T-helper 1 cell (primary cell): Measurements from ENCODE around the gene GPRIN3.

Experiments used
- DNase-seq, 5 donors: peaks; one replicate each; pipeline ENCODE4 v3.0.0-alpha.2; 2012 to 2020
- total RNA-seq, 4 donors: gene quantifications; one replicate each; lab custom pipeline; 2026; lab: John Stamatoyannopoulos, UW

GPRIN3 gene
- 146 to 249 (median 207) reads per million in 4 donors for total RNA-seq

DNA sequence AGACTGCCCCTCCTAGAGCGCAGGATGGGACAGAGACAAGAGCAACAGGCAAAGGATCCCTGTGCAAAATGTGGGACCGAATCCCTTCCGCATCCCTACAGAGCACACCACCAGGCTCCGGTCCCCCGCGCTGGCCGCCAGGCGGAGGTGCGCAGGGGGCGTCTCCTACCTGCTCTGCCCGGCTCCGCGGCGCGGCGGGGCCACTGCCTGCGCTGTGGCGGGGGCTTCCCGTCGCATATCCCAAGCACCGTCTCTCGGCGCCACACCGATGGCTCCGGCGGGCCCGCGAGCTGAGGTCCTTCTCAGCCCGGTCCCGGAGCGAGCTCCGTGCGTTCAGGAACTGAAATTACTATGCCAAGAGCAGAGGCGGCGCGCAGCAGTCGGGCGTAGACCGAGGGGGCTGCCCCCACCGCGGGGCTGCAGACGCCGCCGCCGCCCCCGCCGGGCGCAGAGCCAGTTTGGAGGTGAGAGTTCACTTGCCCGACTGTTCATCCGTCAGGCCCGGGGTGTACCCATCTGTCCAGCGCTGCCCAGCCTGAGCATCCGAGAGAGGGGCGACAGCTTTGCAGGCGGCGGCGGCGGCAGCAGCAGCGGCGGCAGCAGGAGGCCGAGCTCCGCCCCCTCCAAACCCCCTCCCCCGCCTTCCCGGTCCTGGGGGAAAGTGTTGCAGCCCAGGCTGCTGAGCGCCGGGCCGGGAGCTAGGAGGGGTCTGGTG lies at the start of gene GPRIN3:
Gene GPRIN3, minus strand, starts transcription at position 355 of the 715 bp plus-strand sequence. CDS start 57,690 bp downstream, outside the sequence.
- peak; percentile 45 to 71 (median 62) for DNase-seq

DNA sequence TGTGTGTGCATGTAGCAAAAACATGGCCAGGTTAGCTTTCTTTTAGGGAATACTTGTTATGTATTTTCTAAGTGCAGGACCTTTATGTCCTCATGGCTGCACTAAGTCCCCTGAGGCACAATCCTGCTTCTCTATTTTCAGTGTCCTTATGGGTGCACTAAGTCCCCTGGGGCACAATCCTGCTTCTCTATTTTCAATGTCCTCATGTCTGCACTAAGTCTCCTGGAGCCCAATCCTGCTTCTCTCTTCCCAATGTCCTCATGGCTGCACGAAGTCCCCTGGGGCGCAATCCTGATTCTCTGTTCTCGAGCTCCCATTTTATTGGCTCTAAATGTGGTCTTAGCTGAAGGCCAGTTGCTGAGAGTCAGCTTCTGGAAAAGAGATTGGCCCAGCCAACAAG lies 49.7 kb upstream of the GPRIN3 start:
- DNase-seq: no peak

DNA sequence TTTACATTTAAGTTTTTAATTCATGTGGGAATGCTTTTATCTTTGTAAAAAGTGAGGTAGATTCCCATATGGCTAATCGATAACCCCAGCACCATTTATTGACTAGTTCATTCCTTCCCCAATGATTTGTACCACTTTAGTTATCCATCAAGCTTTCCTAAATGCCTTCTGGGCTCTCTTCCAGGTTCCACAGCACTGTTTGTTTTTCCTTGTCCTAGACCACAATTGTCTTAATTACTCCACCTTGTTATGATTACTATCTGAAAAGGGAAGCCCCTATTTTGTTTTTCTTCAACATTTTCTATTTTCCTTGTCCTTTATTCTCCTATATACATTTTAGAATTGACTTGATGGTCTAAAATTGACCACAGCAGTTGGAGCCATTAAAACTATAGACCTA lies 48.5 kb upstream of the GPRIN3 start:
- DNase-seq: no peak

DNA sequence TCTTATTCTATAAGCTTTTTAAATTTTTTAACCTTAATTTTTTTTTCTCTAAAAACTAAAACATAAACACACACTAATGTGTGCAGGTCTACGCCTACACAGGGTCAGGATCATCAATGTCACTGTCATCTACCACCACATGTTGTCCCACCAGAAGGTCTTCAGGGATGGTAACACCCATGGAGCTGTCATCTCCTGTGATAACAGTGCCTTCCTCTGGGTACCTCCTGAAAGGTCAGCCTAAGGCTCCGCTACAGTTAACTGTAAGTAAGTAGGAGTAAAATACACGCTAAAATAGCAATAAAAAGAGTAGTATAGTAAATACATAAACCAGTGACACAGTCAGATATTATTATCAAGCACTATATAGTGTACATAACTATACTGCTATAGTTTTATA lies 45.9 kb upstream of the GPRIN3 start:
- no peak for DNase-seq

DNA sequence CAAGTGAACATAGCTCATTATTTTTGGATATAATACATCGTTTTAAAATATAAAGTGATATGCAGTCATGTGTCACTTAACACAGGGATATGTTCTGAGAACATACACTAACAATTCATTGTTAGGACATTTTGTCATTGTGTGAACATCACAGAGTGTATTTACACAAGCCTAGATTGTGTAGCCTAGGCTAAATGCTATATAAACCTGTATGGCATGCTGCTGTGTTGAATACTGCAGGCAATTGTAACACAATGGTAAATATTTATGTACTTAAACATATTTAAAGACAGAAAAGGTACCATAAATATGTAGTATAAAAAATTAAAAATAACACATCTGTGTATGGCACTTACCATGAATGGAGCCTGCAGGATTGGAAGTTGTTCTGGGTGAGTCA lies 44.9 kb upstream of the GPRIN3 start:
- DNase-seq: no peak

DNA sequence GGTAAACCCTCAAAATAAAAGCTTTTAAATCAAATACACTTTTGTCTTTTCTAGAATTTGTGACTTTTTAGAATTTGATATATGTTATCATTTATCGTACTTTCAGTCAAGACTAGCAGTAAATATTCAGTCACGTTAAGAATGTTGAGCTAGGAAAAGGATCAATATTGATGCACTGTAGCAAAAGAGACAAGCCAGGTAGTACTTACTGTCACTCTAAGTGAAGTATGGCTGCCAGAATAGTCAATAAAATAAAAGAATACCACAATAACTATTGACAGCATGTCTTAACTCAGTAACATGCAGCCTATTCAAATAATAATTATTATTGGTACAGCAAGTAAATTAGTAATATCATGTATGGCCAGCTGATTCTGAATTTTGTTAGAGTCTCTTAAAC lies 43.6 kb upstream of the GPRIN3 start:
- DNase-seq: no peak

DNA sequence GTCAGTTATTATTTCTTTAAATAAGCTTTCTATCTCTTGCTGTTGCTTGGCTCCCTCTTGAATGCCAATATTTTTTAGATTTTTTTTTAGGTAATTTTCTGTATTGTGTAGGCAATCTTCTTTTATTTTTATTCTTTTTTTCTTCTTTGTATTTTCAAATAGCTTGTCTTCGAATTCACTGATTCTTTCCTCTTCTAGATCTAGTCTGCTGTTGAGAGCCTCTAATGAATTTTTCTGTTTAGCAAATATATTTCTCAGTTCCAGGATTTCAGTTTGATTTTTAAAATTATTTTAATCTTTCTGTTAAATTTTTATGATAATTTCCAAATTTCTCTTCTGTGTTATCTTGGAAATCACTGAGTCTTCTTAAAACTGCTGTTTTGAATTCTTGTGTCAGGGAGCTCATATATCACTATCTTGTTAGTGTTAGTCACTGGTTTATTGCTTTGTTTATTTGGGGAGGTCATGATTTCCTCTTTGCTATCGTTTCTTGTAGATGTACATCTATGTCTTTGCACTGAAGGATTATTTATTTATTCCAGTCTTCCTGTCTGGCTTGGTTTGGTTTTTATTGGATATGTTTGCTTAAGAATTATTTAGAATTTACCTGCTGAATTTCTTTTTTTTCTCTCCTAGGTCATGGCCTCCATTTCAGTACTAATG lies 39.9 kb upstream of the GPRIN3 start:
- no peak for DNase-seq

DNA sequence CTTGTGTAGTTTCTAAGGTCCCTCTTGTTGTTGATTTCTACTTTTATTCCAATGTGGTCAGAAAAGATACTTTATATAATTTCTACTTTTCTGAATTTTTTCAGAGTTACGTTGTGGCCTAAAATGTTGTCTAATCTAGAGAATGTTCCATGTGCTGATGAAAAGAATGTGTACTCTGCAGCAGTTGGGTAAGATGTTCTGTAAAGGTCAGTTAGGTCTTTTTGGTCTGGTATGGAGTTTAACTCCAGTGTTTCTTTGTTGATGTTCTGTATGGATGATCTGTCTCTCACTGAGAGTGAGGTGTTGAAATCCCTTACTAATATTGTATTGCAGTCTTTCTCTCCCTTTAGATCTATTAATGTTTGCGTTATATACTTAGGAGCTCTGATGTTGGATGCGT lies 37.0 kb upstream of the GPRIN3 start:
- no peak for DNase-seq

DNA sequence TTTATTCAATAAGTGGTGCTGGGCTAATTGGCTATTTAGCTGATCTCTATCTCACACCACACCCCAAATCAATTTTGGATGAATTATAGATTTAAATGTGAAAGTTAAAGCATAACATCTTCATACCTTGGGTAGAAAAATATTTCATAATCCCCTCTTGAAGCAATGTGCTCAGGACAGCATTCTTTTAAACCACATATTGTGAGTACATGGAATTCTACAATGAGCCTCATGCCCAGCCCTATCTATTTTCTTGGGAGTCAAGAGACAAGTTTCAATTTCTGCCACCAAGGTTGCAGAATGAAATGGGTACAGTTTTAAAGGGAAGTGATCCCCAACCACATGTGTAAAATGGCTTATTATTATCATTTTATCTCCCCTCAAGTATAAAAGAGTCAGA lies 30.6 kb upstream of the GPRIN3 start:
- no peak for DNase-seq

DNA sequence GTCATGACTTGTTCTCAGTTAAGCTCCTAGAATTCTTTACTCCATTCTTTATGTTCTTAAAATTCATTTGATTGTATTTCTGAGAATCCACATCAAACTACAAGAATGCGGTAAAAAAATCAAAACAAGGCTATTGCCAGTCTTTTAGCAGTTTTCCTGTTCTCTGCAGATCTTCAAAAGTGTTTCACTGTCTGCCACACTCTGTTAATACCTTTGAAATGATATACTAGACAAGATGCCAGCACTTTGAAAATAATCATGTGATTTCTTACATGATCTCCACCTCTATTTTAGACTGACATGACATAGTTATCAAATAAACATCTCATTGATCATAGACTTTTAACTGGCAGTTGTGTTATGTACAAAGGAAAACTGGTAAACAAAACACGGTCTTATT lies 30.1 kb upstream of the GPRIN3 start:
- no peak for DNase-seq

DNA sequence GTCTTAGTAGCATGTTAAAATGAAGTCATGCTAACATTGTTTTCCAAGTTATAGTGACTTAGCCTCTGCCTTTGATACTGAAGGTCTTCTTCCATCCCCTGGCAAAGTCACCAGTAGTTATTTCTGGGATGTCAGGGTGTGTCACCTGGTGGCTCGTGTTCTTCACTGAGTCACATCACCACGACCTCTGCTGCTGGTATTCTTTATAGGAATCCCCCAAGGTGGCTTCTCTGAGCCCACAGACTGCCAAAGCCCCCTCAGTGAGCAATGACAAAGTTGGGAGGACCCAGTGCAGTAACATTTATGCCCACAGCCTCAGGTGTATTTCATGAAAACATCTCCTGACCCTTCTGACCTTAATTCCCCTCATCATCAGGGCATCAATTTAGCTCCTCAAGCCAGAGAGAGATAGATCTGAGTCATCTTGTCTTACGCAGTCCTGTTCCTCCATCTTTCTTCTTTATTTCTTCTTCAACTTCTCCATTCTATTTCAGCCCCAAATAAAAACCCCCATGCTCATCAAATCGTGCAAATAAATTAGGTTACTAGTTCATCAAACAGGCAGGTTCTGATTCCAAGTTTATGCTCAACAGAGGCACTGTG lies 29.3 kb upstream of the GPRIN3 start:
- no peak for DNase-seq

DNA sequence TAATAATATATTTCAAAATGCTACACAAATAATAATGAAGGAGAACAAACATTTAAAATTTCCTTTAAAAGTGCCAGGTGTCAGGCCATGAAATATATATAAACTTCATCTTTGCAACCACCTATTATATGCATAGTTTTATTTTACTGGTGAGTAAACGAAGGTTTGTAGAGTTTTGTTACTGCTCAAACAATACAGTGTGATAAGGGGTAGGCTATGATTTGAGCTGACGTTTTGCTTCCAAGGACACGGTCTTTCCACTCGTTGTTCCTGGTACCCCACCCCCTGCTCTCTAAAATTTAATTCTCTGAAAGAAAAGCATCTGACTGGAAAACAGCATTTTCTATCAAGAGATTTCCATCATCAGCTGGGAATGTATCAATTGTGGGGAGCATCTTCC lies 27.2 kb upstream of the GPRIN3 start:
- DNase-seq: no peak

DNA sequence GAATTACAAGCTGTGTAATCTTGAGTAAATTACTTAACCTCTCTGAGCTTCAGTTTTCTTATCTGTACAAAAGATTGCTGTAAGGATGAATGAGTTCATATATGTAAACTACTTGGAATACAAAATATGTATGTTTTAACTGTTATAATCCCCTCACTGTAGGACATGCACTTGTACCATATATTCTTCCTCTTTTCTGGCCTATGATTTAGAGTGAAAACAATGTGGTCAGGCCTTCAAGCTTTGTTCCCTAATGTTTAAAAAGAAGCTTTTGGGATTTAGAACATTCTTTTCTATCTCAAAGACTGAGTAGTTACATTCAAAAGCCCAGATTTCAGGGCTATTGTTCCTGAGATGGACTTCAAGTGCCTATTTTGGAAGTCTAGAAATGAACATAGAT lies 26.7 kb upstream of the GPRIN3 start:
- no peak for DNase-seq

DNA sequence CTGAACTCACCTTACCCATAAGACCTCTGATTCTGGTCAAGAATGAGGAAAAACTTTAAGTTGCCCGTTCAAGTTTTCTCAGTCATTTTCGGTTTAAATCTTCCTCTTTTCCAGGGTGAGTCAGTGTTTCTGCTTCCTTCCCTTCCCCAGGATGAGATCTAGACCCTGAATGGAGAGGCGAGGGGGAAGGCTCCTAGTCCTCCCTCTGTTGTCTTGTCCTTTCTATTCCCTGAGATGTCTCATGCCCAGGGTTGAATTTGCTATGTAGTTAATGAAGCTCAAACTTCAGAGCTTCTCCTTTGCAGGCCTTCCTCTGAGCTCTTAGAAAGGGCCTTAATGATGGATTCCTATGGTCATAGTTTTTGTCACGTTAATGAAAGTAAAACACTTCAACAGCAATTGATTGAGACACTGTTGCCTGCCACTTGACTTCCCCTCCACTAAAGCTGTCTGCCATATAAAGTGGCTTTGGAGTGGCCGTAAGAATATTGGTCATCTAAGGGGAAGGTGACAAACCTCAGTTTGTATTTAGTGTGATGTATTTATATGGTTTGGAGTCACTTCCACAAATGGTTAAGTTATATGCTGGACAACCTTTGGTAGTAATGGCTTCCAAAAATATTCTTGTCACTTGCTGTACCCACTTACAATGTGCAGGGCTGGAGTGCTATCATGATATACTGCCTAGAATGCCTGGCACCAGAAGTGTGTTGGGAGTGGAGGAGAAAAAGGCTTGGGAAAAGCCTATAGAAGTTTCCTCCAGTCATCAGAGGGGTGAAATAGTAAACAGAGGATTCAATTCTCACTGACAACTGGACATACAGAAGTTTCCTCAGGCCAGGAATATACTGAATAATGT lies 24.3 kb upstream of the GPRIN3 start:
- no peak for DNase-seq

DNA sequence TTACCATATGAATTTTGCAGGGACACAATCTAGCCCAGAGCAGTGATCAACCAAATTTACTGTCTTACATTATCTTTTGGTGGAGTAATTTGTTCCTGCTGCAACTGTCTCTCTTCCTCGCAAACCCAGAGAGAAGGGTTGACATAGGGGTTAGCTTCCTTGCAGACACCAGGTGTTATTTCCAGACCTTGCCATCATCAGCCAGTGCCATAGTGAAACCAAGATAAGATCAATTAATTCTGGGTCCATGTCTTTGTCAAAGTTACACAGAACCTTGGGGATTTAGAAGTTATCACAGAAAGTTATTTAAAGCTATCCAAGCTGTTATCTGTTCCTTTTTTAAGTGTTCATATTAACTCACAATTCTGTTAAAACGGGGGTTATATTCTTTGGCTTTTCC lies 23.6 kb upstream of the GPRIN3 start:
- DNase-seq: no peak

DNA sequence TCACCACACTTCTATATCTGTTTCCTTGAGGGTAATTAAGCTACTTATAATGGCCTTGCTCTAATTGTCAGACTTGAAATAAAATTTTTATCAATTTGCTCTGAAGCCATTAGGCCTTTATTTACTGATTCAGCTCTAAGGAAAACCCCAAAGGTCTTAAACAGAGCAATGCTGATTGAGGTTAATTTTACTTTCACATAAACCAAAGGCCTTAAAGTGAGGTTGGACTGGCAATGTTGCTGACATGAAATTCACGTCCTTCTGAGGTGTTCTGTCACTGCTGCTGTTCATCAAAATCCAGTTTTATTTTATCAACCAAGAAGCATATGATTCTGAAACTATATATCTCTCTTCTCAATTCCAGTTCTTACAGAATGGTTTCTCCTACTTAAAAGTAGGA lies 21.7 kb upstream of the GPRIN3 start:
- DNase-seq: no peak

DNA sequence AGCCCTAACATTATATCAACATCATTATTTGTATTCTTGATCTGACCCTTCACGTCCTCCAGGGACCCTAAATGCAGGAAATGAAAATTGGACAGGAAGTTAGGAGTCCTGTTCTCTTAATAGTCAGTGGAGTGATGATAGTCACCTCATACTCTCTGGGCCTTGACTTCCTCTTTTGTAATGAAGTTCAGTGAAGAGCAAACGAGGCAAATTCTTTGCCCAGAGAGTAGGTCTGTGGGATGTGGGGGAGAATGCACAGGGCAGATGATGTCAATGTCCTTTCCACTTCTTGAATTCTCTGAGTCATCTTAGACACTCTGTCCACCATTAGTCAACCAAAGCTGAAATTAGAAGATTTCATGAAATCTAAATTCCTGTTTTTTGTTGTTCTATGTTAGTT lies 17.1 kb upstream of the GPRIN3 start:
- no peak for DNase-seq

DNA sequence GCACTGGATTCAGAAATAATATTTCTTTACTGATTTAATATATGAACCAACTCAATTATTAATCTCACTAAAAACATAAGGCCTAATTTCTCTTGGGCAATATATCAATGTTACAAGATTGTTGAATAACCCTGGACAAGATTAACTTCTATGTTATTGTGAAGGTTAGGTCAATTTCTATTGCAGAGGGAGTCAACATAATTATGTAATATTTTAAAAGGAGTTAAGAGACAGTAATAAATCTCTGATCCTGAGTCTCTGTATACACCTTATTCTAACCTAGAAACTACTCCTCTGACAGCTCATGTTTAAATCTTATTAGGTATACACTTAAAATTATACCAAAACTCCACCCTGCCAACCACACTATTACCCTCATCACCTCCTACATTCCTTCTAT lies 15.1 kb upstream of the GPRIN3 start:
- DNase-seq: no peak

DNA sequence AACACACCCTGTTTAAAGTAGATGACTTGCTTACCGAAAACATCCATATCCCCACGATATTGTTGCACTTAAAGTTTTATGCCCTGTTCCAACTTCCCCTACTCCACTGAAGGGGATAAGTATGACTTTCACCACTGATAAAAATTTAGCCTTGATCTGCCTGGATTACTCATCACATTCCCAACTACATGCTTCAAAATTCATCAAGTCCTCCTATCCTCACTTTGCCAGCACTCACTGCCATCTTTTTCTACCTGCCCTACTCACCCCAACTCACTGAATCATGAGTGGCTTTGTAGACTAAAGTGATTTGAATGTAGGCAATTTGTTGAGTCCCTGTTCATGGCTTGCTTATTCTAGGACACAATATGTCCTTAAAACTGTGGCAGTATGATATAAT lies 12.2 kb upstream of the GPRIN3 start:
- no peak for DNase-seq

DNA sequence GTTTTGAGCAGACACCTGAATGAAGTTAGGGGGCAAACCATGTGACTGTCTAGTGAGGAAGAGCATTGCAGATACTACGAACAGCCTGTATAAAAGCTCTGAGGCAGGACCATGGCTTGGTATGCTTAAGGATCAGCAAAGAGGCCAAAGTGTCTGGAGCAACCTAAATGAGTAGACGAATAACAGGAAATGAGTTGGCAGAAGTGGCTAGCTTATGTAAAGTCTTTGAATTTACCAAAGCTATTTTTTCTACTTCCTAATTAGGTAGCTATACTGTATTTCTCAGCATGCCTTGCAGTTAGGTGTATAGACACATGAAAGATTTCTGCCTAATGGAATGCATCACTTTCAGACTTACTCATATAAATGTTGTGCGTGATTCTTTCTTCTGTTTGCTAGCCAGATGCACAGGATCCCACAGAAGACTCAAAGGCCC lies 9.3 kb upstream of the GPRIN3 start:
- DNase-seq: peak in 3 of 5 donors; percentile 30 to 88 (median 34)

DNA sequence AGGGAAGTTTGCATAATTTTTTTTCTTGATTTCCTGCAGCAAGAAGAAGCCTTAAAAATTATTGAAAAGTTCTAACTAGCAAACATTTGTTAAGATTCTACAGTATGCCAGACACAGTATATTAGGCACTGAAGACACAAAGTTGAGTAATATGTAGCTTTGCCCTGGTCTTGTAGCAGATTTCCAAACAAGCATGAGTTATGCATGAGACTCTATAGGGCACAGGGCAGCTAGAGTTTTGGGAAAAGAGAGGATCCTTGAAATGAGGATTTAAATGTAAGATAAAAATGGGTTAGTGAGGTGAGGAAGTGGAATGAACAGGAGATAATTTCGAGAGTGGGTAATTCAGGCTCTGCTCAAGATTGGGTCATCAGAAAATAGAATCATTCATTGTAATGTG lies 8.6 kb upstream of the GPRIN3 start:
- no peak for DNase-seq

DNA sequence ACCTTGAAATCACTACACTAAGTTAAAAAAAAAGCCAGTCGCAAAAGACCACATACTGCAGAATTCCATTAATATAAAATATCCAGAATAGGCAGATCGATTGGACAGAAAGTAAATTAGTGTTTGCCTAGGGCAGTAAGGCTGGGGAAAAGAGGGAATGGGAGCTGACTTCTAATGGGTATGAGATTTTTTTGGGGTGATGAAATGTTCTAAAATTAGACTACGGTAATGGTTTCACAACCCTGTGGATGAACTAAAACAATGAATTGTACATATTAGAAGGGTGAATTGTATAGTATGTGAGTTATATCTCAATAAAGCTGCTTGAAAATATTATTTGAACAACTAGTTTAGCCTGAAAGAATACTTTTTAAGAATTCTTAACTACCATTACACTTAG lies 6.7 kb upstream of the GPRIN3 start:
- no peak for DNase-seq

DNA sequence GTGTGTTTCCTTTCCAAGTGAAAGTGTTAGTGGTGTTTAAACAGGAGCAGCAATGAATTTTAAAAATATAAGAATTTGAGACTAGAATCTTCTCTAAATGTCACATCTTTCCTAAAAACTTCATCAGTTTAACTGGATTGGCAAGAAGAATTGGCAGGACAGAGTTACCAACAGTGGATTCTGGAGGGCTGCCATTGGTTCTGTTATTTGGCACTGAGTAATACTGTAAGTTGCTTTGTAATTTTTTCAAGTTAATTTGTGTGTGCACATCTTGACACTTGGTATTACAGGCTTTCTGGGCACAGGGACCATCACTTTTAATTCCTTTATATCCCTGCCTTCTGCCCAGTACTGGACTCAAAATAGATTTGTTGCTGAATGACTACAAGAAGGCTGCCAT lies 4.5 kb upstream of the GPRIN3 start:
- no peak for DNase-seq
